ENCODE data around the gene SLC29A4. TPM values are rescaled to one million over a fixed set of nuclear protein-coding genes. Genes with fewer than 3 reads are reported as not detected.
"Not testable (repeated sequence)": the region's sequence is repeated elsewhere in the genome, so short reads cannot be mapped to it uniquely, and the experiment has no call there.

The SLC29A4 gene
- total RNA-seq, 1 donor from 2014 or later: 8.8 TPM

GRCh38 chr7:5291711-5292335 is 9.1 kb downstream of the SLC29A4 start:
- intact Hi-C loops (cut with DNase I); DNase-seq (ENCODE audit: low spot score); ATAC-seq: not testable (repeated sequence)

- ATAC-seq (no peak), DNase-seq (ENCODE audit: low spot score) (no peak)
- intact Hi-C loops (cut with DNase I): no loop called here
Observed at GRCh38 chr7:5294169-5294987, 11.6 kb downstream of the SLC29A4 start.

- DNase-seq (ENCODE audit: low spot score): no peak
- ATAC-seq: no peak
- intact Hi-C loops (cut with DNase I): no loop called here
Observed at GRCh38 chr7:5295039-5296014, 12.6 kb downstream of the SLC29A4 start.

GRCh38 chr7:5296015-5296610 is 13.4 kb downstream of the SLC29A4 start:
- intact Hi-C loops (cut with DNase I): no loop called here
- no peak for ATAC-seq
- no peak for DNase-seq (ENCODE audit: low spot score)

- intact Hi-C loops (cut with DNase I): no loop called here
- DNase-seq (ENCODE audit: low spot score) (no peak), ATAC-seq (peak; percentile 51)
Observed at GRCh38 chr7:5296611-5297226, 14.0 kb downstream of the SLC29A4 start.

GRCh38 chr7:5300366-5300765 is 17.6 kb downstream of the SLC29A4 start:
- DNase-seq (ENCODE audit: low spot score): no peak
- intact Hi-C loops (cut with DNase I): no loop called here
- no peak for ATAC-seq

GRCh38 chr7:5302577-5302976 is 19.8 kb downstream of the SLC29A4 start:
- no peak for ATAC-seq
- intact Hi-C loops (cut with DNase I): no loop called here
- no peak for DNase-seq (ENCODE audit: low spot score)

- DNase-seq (ENCODE audit: low spot score) (no peak), ATAC-seq (no peak)
- intact Hi-C loops (cut with DNase I): no loop called here
Observed at GRCh38 chr7:5303061-5303460, 20.3 kb downstream of the SLC29A4 start.

- ATAC-seq (peak; percentile 5), DNase-seq (ENCODE audit: low spot score) (no peak)
- intact Hi-C loops (cut with DNase I): no loop called here
Observed at GRCh38 chr7:5303591-5304505, 21.1 kb downstream of the SLC29A4 start.

- intact Hi-C loops (cut with DNase I); ATAC-seq; DNase-seq (ENCODE audit: low spot score): not testable (repeated sequence)
Observed at GRCh38 chr7:5305050-5305449, 22.3 kb downstream of the SLC29A4 start.

GRCh38 chr7:5307221-5308142 is 24.7 kb downstream of the SLC29A4 start:
- DNase-seq (ENCODE audit: low spot score); intact Hi-C loops (cut with DNase I); ATAC-seq: not testable (repeated sequence)

GRCh38 chr7:5309146-5309545 is 26.4 kb downstream of the SLC29A4 start:
- ATAC-seq (no peak), DNase-seq (ENCODE audit: low spot score) (no peak)
- intact Hi-C loops (cut with DNase I): no loop called here

GRCh38 chr7:5310822-5311405 is 28.2 kb downstream of the SLC29A4 start:
- ATAC-seq: no peak
- intact Hi-C loops (cut with DNase I): no loop called here
- DNase-seq (ENCODE audit: low spot score): no peak

GRCh38 chr7:5312276-5313070 is 29.7 kb downstream of the SLC29A4 start:
- ATAC-seq; intact Hi-C loops (cut with DNase I); DNase-seq (ENCODE audit: low spot score): not testable (repeated sequence)
